IMR-90 (cell line): ENCODE measurements around the gene ANKLE1. TPM values are rescaled to one million over a fixed set of nuclear protein-coding genes. Genes with fewer than 3 reads are reported as not detected.

ENCODE experiments used
- ATAC-seq: fragments of 200-7000 bp; cut with Tn5 transposase; 2 replicates; pipeline ENCODE4 v1.9.1; 2020; ENCODE audit warnings: low read depth, mild to moderate bottlenecking, moderate library complexity
- BruUV-seq: library from RNA; stranded (reverse); fragments of 400-500 nt; replicated peaks from 2 replicates; lab custom pipeline; 2021; lab: Mats Ljungman, UMichigan
- CTCF ChIA-PET: fragments of 300-600 bp; formaldehyde crosslinking; extraction: SDS; loops from one replicate; lab custom pipeline; 2021; ENCODE audit warnings: antibody characterized with exemption; lab: Yijun Ruan, JAX
- POLR2A ChIA-PET: fragments of 300-600 bp; sonication (Branson Sonifier 250); formaldehyde crosslinking; loops from one replicate; lab custom pipeline; 2022; ENCODE audit warnings: antibody characterized with exemption; ENCODE audit not compliant: unreplicated experiment; lab: Charles Lee
- DNase-seq: peaks from one replicate; pipeline ENCODE4 v3.0.0; 2013
- H2AFZ ChIP-seq: replicated peaks from 2 replicates; pipeline ENCODE3; 2013; ENCODE audit warnings: low read length, mild to moderate bottlenecking; ENCODE audit not compliant: poor library complexity
- H2AK5ac ChIP-seq: 2 replicates; pipeline ENCODE4 v1.6.1; 2013; ENCODE audit warnings: low read depth, low read length, inconsistent platforms
- H2AK9ac ChIP-seq: replicated peaks from 2 replicates; pipeline ENCODE3; 2013; ENCODE audit warnings: mild to moderate bottlenecking, low read depth, low read length, moderate library complexity; ENCODE audit not compliant: poor library complexity
- H2BK120ac ChIP-seq: 2 replicates; pipeline ENCODE4 v1.6.1; 2013; ENCODE audit warnings: low read depth, low read length, inconsistent platforms
- H2BK15ac ChIP-seq: 3 replicates; pipeline ENCODE4 v1.6.1; 2013; ENCODE audit warnings: low read depth, low read length, inconsistent platforms
- H2BK20ac ChIP-seq: 2 replicates; pipeline ENCODE4 v1.6.1; 2013; ENCODE audit warnings: low read depth, mild to moderate bottlenecking, inconsistent platforms, low read length, moderate library complexity
- H2BK5ac ChIP-seq: 2 replicates; pipeline ENCODE4 v1.6.1; 2013; ENCODE audit warnings: mild to moderate bottlenecking, low read depth, low read length, inconsistent platforms; ENCODE audit not compliant: poor library complexity, severe bottlenecking
- H3K14ac ChIP-seq: replicated peaks from 2 replicates; pipeline ENCODE4 v1.6.1; 2013; ENCODE audit warnings: low read depth, low read length, inconsistent platforms
- H3K18ac ChIP-seq: 2 replicates; pipeline ENCODE4 v1.6.1; 2013; ENCODE audit warnings: low read depth, low read length, control low read depth
- H3K23ac ChIP-seq: 2 replicates; pipeline ENCODE4 v1.6.1; 2013; ENCODE audit warnings: low read depth, low read length, inconsistent platforms
- H3K27ac ChIP-seq: 2 replicates; pipeline ENCODE4 v1.5.1; 2013; ENCODE audit warnings: mild to moderate bottlenecking, control low read depth, low read length; ENCODE audit not compliant: insufficient read depth
- H3K27me3 ChIP-seq: 2 replicates; pipeline ENCODE4 v1.6.1; 2013; ENCODE audit warnings: low read length; ENCODE audit not compliant: control insufficient read depth, insufficient read depth
- H3K36me3 ChIP-seq: 2 replicates; pipeline ENCODE4 v1.6.1; 2013; ENCODE audit warnings: low read length, mixed read lengths; ENCODE audit not compliant: control insufficient read depth, insufficient read depth
- H3K4ac ChIP-seq: 2 replicates; pipeline ENCODE4 v1.6.1; 2013; ENCODE audit warnings: low read depth, low read length, inconsistent platforms
- H3K4me1 ChIP-seq: 2 replicates; pipeline ENCODE4 v1.6.1; 2013; ENCODE audit warnings: low read length, mixed read lengths; ENCODE audit not compliant: control insufficient read depth, insufficient read depth
- H3K4me2 ChIP-seq: 2 replicates; pipeline ENCODE4 v1.6.1; 2013; ENCODE audit warnings: low read depth, mild to moderate bottlenecking, control low read depth, low read length, moderate library complexity
- H3K4me3 ChIP-seq: 2 replicates; pipeline ENCODE4 v1.5.1; 2013; ENCODE audit warnings: low read depth, mild to moderate bottlenecking, control low read depth, low read length, moderate library complexity; ENCODE audit not compliant: insufficient read depth
- H3K56ac ChIP-seq: 2 replicates; pipeline ENCODE4 v1.6.1; 2013; ENCODE audit warnings: low read length, inconsistent platforms; ENCODE audit not compliant: insufficient read depth; ENCODE audit errors: extremely low read depth
- H3K79me1 ChIP-seq, 2 experiments: 2 replicates each; pipeline ENCODE4 v1.6.1; 2013; ENCODE audit warnings: low read length in 2 of 2, inconsistent platforms in 1 of 2, low read depth in 1 of 2
- H3K9ac ChIP-seq: 2 replicates; pipeline ENCODE4 v1.6.1; 2013; ENCODE audit warnings: low read depth, low read length, control low read depth
- H3K9me1 ChIP-seq: 2 replicates; pipeline ENCODE4 v1.6.1; 2013; ENCODE audit warnings: low read length, inconsistent platforms; ENCODE audit not compliant: insufficient read depth
- H3K9me3 ChIP-seq: 2 replicates; pipeline ENCODE4 v1.6.1; 2013; ENCODE audit warnings: low read length; ENCODE audit not compliant: control insufficient read depth, insufficient read depth
- H4K20me1 ChIP-seq: 2 replicates; pipeline ENCODE4 v1.6.1; 2013; ENCODE audit warnings: low read length, inconsistent platforms; ENCODE audit not compliant: insufficient read depth
- H4K5ac ChIP-seq: 2 replicates; pipeline ENCODE4 v1.6.1; 2013; ENCODE audit warnings: mild to moderate bottlenecking, low read depth, low read length, control low read depth
- H4K8ac ChIP-seq, 2 experiments: 2 replicates each; pipeline ENCODE4 v1.6.1; 2013; ENCODE audit warnings: low read depth in 2 of 2, low read length in 2 of 2, control low read depth in 1 of 2, inconsistent platforms in 1 of 2
- H4K91ac ChIP-seq: 2 replicates; pipeline ENCODE4 v1.6.1; 2013; ENCODE audit warnings: low read depth, low read length, inconsistent platforms; ENCODE audit not compliant: insufficient read depth
- BHLHE40 ChIP-seq: fragments of 150-350 bp; IDR thresholded peaks from 2 replicates; pipeline ENCODE4 v1.6.1; 2016; ENCODE audit warnings: mild to moderate bottlenecking, low read depth, low read length
- FOS ChIP-seq: fragments of 150-350 bp; IDR thresholded peaks from 2 replicates; pipeline ENCODE4 v1.6.1; 2016; ENCODE audit warnings: low read depth, low read length
- MAFK ChIP-seq: IDR thresholded peaks from 2 replicates; pipeline ENCODE4 v1.6.1; 2012; ENCODE audit warnings: low read depth, low read length, improper control_type of control experiment
- MAZ ChIP-seq: IDR thresholded peaks from 2 replicates; pipeline ENCODE4 v1.6.1; 2012; ENCODE audit warnings: low read depth, mild to moderate bottlenecking, low read length, improper control_type of control experiment, moderate library complexity, borderline replicate concordance
- MXI1 ChIP-seq: IDR thresholded peaks from 2 replicates; pipeline ENCODE4 v1.6.1; 2012; ENCODE audit warnings: low read depth, mild to moderate bottlenecking, low read length, moderate library complexity, borderline replicate concordance
- NFE2L2 ChIP-seq: fragments of 150-350 bp; IDR thresholded peaks from 2 replicates; pipeline ENCODE4 v1.6.1; 2016; ENCODE audit warnings: low read depth, mild to moderate bottlenecking, low read length
- POLR2A ChIP-seq: IDR thresholded peaks from 2 replicates; pipeline ENCODE4 v1.6.1; 2012; ENCODE audit warnings: mild to moderate bottlenecking, low read depth, low read length
- RAD21 ChIP-seq: IDR thresholded peaks from 2 replicates; pipeline ENCODE4 v1.6.1; 2012; ENCODE audit warnings: low read length, improper control_type of control experiment
- RCOR1 ChIP-seq: IDR thresholded peaks from 2 replicates; pipeline ENCODE4 v1.6.1; 2012; ENCODE audit warnings: mild to moderate bottlenecking, low read length, improper control_type of control experiment; ENCODE audit not compliant: insufficient replicate concordance
- RFX5 ChIP-seq: IDR thresholded peaks from 2 replicates; pipeline ENCODE4 v1.8.0; 2012; ENCODE audit warnings: low read depth, mild to moderate bottlenecking, low read length, moderate library complexity
- WGBS, 2 experiments: methylation state at CpG; one replicate each; pipeline versions ENCODE4 v1.1.5 to v1.1.7; 2013; ENCODE audit warnings: missing lambda C conversion rate in 2 of 2; ENCODE audit not compliant: insufficient read length in 1 of 2; ENCODE audit errors: extremely low coverage in 2 of 2; 5-methylcytosine and 5-hydroxymethylcytosine counted together
- dilution Hi-C: fragments of 300-500 bp; cut with HindIII; formaldehyde crosslinking; loops from one replicate; pipeline ENCODE4 v1.14.3; 2018; ENCODE audit warnings: low sequenced_read_pairs; ENCODE audit not compliant: unreplicated experiment
- in situ Hi-C: fragments of 300-500 bp; cut with MboI; formaldehyde crosslinking; loops from 3 replicates; pipeline ENCODE4 v1.14.3; 2019; ENCODE audit warnings: low sequenced_read_pairs, inconsistent platforms, mixed read lengths
- intact Hi-C: fragments of 100-400 bp; cut with micrococcal nuclease; formaldehyde crosslinking; loops from 2 replicates; pipeline ENCODE4 v1.10.0; 2022
- polyA plus RNA-seq, 3 experiments: library from polyadenylated mRNA; depleted of rRNA; stranded (reverse); fragments of >200 nt; gene quantifications; 2 replicates each; pipeline ENCODE4 v1.2.3, GENCODE V29; 2012; ENCODE audit warnings: low replicate concordance in 1 of 3
- total RNA-seq: library from RNA; depleted of rRNA; stranded (reverse); fragments of >200 nt; gene quantifications from 2 replicates; pipeline ENCODE4 v1.2.3, GENCODE V29; 2012
- TF ChIP-seq, protein P1 (sequence below): fragments of 150-350 bp; IDR thresholded peaks from 2 replicates; pipeline ENCODE4 v1.6.1; 2017; ENCODE audit warnings: mild to moderate bottlenecking, antibody characterized with exemption, low read length, low read depth
- TF ChIP-seq, protein P2 (sequence below): conservative IDR thresholded peaks from 2 replicates; pipeline ENCODE4 v1.5.1; 2012; ENCODE audit warnings: mild to moderate bottlenecking, low read depth, low read length, improper control_type of control experiment

The ANKLE1 gene
- total and polyA plus RNA-seq, 2 of the 4 experiments (the other 2 are of a cell fraction), result under 0.01 to 0.87 TPM

- in situ Hi-C loops, result no loop called here
- Histone ChIP-seq H4K5ac (peak within 1 kb of the TSS; percentile 65), H3K9me3 (no peaks in the 10 kb centered on the region), H2AK9ac (peak within 1 kb of the TSS; percentile 94), H4K8ac (peak within 1 kb of the TSS; percentile 68 to 81), H3K4me3 (peak within 1 kb of the TSS; percentile 69), H2BK5ac (peak within 1 kb of the TSS; percentile 41), H3K79me1 (peaks cover 0 to 23% of the 10 kb centered on the region in 2 experiments; a peak in 2 of 4 replicates), H3K27me3 (no peaks in the 10 kb centered on the region), H2AK5ac (peak within 1 kb of the TSS; percentile 54), H3K14ac (peak within 1 kb of the TSS; percentile 81), H4K20me1 (no peaks in the 10 kb centered on the region), H3K27ac (peak within 1 kb of the TSS; percentile 68), H3K36me3 (peaks cover 12% of the 10 kb centered on the region; the same call in 1 of the 2 replicates), H2BK120ac (no peak within 1 kb of the TSS), H3K56ac (peak within 1 kb of the TSS; percentile 75; the same call in 1 of the 2 replicates), H3K4me1 (no peaks in the 10 kb centered on the region; the same call in 1 of the 2 replicates), H2BK15ac (no peak within 1 kb of the TSS), H2AFZ (peak within 1 kb of the TSS; percentile 88), H3K4ac (peak within 1 kb of the TSS; percentile 71), H4K91ac (peak within 1 kb of the TSS; percentile 48), H3K9ac (peak within 1 kb of the TSS; percentile 85), H3K4me2 (peak within 1 kb of the TSS; percentile 92), H3K23ac (peak within 1 kb of the TSS; percentile 78; the same call in 1 of the 2 replicates), H3K18ac (no peak within 1 kb of the TSS), H3K9me1 (no peaks in the 10 kb centered on the region), H2BK20ac (no peak within 1 kb of the TSS)
- peak; percentile 100 for DNase-seq
- dilution Hi-C loops, result no loop called here
- WGBS, 2 experiments, result 0% methylated on average over 7 of the region's 27 CpGs; no CpG with 5 or more reads in 1 of the 2 experiments
- TF ChIP-seq BHLHE40 (0 out of 2 replicates have a peak, but pooled peaks have one; percentile 11), RCOR1 (no peak), MAFK (peak; percentile 10; the same call in 1 of the 2 replicates), RAD21 (no peak), NFE2L2 (no peak), MXI1 (peak; percentile 56; the same call in 1 of the 2 replicates), FOS (peak; percentile 84; the same call in 1 of the 2 replicates), POLR2A (peak; percentile 51; the same call in 1 of the 2 replicates), RFX5 (0 out of 2 replicates have a peak, but pooled peaks have one; percentile 14), MAZ (peak; percentile 58; the same call in 1 of the 2 replicates)
- TF ChIP-seq, protein P1, sequence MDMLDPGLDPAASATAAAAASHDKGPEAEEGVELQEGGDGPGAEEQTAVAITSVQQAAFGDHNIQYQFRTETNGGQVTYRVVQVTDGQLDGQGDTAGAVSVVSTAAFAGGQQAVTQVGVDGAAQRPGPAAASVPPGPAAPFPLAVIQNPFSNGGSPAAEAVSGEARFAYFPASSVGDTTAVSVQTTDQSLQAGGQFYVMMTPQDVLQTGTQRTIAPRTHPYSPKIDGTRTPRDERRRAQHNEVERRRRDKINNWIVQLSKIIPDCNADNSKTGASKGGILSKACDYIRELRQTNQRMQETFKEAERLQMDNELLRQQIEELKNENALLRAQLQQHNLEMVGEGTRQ, result peak; percentile 40; the same call in 1 of the 2 replicates
- TF ChIP-seq, protein P2, sequence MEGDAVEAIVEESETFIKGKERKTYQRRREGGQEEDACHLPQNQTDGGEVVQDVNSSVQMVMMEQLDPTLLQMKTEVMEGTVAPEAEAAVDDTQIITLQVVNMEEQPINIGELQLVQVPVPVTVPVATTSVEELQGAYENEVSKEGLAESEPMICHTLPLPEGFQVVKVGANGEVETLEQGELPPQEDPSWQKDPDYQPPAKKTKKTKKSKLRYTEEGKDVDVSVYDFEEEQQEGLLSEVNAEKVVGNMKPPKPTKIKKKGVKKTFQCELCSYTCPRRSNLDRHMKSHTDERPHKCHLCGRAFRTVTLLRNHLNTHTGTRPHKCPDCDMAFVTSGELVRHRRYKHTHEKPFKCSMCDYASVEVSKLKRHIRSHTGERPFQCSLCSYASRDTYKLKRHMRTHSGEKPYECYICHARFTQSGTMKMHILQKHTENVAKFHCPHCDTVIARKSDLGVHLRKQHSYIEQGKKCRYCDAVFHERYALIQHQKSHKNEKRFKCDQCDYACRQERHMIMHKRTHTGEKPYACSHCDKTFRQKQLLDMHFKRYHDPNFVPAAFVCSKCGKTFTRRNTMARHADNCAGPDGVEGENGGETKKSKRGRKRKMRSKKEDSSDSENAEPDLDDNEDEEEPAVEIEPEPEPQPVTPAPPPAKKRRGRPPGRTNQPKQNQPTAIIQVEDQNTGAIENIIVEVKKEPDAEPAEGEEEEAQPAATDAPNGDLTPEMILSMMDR, result no peak
- no TSS peak for BruUV-seq
- peak; percentile 99 for ATAC-seq
- CTCF ChIA-PET, result interaction anchor here (0.5 to 0.9 kb wide), 2 partner anchors 13 to 32 kb away, joined by 3 read pairs; no protein-coding TSS in a partner anchor
- POLR2A ChIA-PET, result interaction anchor here (0.7 kb wide), 1 partner anchor 52 kb away, joined by 4 read pairs; the partner anchor contains the start of gene USE1
- intact Hi-C loops, result loop anchor here (1.0 kb wide), 1 partner anchor 38 kb away; the partner anchor contains the start of gene MRPL34
These were observed 14.5 kb upstream of the ANKLE1 start, which contains the start of gene BABAM1 for GRCh38 chr19:17266975-17267788. Gene BABAM1 (plus strand): TSS chr19:17267443. CDS start chr19:17268807, 1,364 bp downstream.
